ENCODE data around the gene TYW3. TPM values are rescaled to one million over a fixed set of nuclear protein-coding genes. Genes with fewer than 3 reads are reported as not detected.
A peak's percentile ranks its signal among the peaks of the same experiment; 100 is the strongest.
"Not testable (repeated sequence)": the region's sequence is repeated elsewhere in the genome, so short reads cannot be mapped to it uniquely, and the experiment has no call there.

The TYW3 gene
- total and polyA plus RNA-seq, 5 donors = 18.7 to 25.1 (median 23.5) TPM

GRCh38 chr1:74731399-74732052 lies 1.4 kb upstream of the TYW3 start:
- ATAC-seq (no peak), DNase-seq (no peak)
- intact Hi-C loops (cut with DNase I) = no loop called here
- no peak overlapping the region for H3K27ac ChIP-seq (ENCODE audit: low read length)
- 69% methylated on average over 11 of the region's 11 CpGs for WGBS
- no peaks in the 10 kb centered on the region for H3K9me3 ChIP-seq (ENCODE audit: control insufficient read depth, low read length)
- H3K4me3 ChIP-seq (ENCODE audit: low read length) = peak overlapping the region; percentile 26
- H3K27me3 ChIP-seq (ENCODE audit: control insufficient read depth, insufficient read depth) = no peaks in the 10 kb centered on the region
- H3K4me1 ChIP-seq (ENCODE audit: control insufficient read depth, insufficient read depth, low read length) = peaks cover 2% of the 10 kb centered on the region

- DNase-seq = peak; percentile 15 to 55 (median 48)
- 19% methylated on average over 17 of the region's 17 CpGs for WGBS
- intact Hi-C loops (cut with DNase I); H3K27me3 ChIP-seq (ENCODE audit: control insufficient read depth, insufficient read depth); H3K9me3 ChIP-seq (ENCODE audit: control insufficient read depth, low read length); H3K4me1 ChIP-seq (ENCODE audit: control insufficient read depth, insufficient read depth, low read length): not testable (repeated sequence)
- H3K4me3 ChIP-seq (ENCODE audit: low read length) = peak overlapping the region; percentile 79
- peak; percentile 45 to 53 for ATAC-seq
- H3K27ac ChIP-seq (ENCODE audit: low read length) = peak overlapping the region; percentile 92
These were observed 643 bp upstream of the TYW3 start for GRCh38 chr1:74732071-74732946.

- intact Hi-C loops (cut with DNase I) = no loop called here
- H3K9me3 ChIP-seq (ENCODE audit: control insufficient read depth, low read length) = no peaks in the 10 kb centered on the region
- H3K4me3 ChIP-seq (ENCODE audit: low read length) = peak overlapping the region; percentile 79
- H3K4me1 ChIP-seq (ENCODE audit: control insufficient read depth, insufficient read depth, low read length) = peaks cover 2% of the 10 kb centered on the region
- 21% methylated on average over 11 of the region's 11 CpGs for WGBS
- peak; percentile 71 to 79 for ATAC-seq
- DNase-seq = no peak
- H3K27ac ChIP-seq (ENCODE audit: low read length) = peak overlapping the region; percentile 92
- no peaks in the 10 kb centered on the region for H3K27me3 ChIP-seq (ENCODE audit: control insufficient read depth, insufficient read depth)
These were observed 892 bp downstream of the TYW3 start for GRCh38 chr1:74733604-74734484.

GRCh38 chr1:74737333-74737732 lies 4.4 kb downstream of the TYW3 start:
- intact Hi-C loops (cut with DNase I) = no loop called here
- DNase-seq (no peak), ATAC-seq (no peak)
- Histone ChIP-seq H3K27me3 (ENCODE audit: control insufficient read depth, insufficient read depth) (no peaks in the 10 kb centered on the region), H3K27ac (ENCODE audit: low read length) (no peak overlapping the region), H3K4me3 (ENCODE audit: low read length) (no peak overlapping the region), H3K9me3 (ENCODE audit: control insufficient read depth, low read length) (no peaks in the 10 kb centered on the region), H3K4me1 (ENCODE audit: control insufficient read depth, insufficient read depth, low read length) (no peaks in the 10 kb centered on the region)
- WGBS = 95% methylated on average over 4 of the region's 4 CpGs

GRCh38 chr1:74740307-74740980 lies 7.5 kb downstream of the TYW3 start:
- H3K4me3 ChIP-seq (ENCODE audit: low read length); H3K27me3 ChIP-seq (ENCODE audit: control insufficient read depth, insufficient read depth); intact Hi-C loops (cut with DNase I); H3K9me3 ChIP-seq (ENCODE audit: control insufficient read depth, low read length); DNase-seq; H3K27ac ChIP-seq (ENCODE audit: low read length); H3K4me1 ChIP-seq (ENCODE audit: control insufficient read depth, insufficient read depth, low read length); ATAC-seq: not testable (repeated sequence)
- 94% methylated on average over 13 of the region's 13 CpGs for WGBS

GRCh38 chr1:74745247-74745646 lies 12.3 kb downstream of the TYW3 start:
- DNase-seq; H3K4me3 ChIP-seq (ENCODE audit: low read length); H3K27me3 ChIP-seq (ENCODE audit: control insufficient read depth, insufficient read depth); H3K27ac ChIP-seq (ENCODE audit: low read length); ATAC-seq; H3K4me1 ChIP-seq (ENCODE audit: control insufficient read depth, insufficient read depth, low read length); intact Hi-C loops (cut with DNase I); H3K9me3 ChIP-seq (ENCODE audit: control insufficient read depth, low read length): not testable (repeated sequence)
- 97% methylated on average over 6 of the region's 6 CpGs for WGBS

- H3K27me3 ChIP-seq (ENCODE audit: control insufficient read depth, insufficient read depth) = no peaks in the 10 kb centered on the region
- ATAC-seq (no peak), DNase-seq (no peak)
- intact Hi-C loops (cut with DNase I) = no loop called here
- H3K27ac ChIP-seq (ENCODE audit: low read length) = no peak overlapping the region
- no peak overlapping the region for H3K4me3 ChIP-seq (ENCODE audit: low read length)
- no peaks in the 10 kb centered on the region for H3K9me3 ChIP-seq (ENCODE audit: control insufficient read depth, low read length)
- H3K4me1 ChIP-seq (ENCODE audit: control insufficient read depth, insufficient read depth, low read length) = no peaks in the 10 kb centered on the region
- 92% methylated on average over 1 of the region's 1 CpG for WGBS
These were observed 16.0 kb downstream of the TYW3 start for GRCh38 chr1:74748960-74749359.

- no peaks in the 10 kb centered on the region for H3K4me1 ChIP-seq (ENCODE audit: control insufficient read depth, insufficient read depth, low read length)
- no peak for ATAC-seq
- H3K4me3 ChIP-seq (ENCODE audit: low read length) = no peak overlapping the region
- H3K27ac ChIP-seq (ENCODE audit: low read length) = no peak overlapping the region
- 89% methylated on average over 2 of the region's 2 CpGs for WGBS
- H3K9me3 ChIP-seq (ENCODE audit: control insufficient read depth, low read length) = no peaks in the 10 kb centered on the region
- intact Hi-C loops (cut with DNase I) = no loop called here
- H3K27me3 ChIP-seq (ENCODE audit: control insufficient read depth, insufficient read depth) = no peaks in the 10 kb centered on the region
- no peak for DNase-seq
These were observed 20.2 kb downstream of the TYW3 start for GRCh38 chr1:74753104-74753503.

GRCh38 chr1:74755475-74755874 lies 22.5 kb downstream of the TYW3 start:
- no peak for ATAC-seq
- Histone ChIP-seq H3K4me3 (ENCODE audit: low read length) (no peak overlapping the region), H3K27ac (ENCODE audit: low read length) (no peak overlapping the region), H3K27me3 (ENCODE audit: control insufficient read depth, insufficient read depth) (no peaks in the 10 kb centered on the region), H3K9me3 (ENCODE audit: control insufficient read depth, low read length) (no peaks in the 10 kb centered on the region), H3K4me1 (ENCODE audit: control insufficient read depth, insufficient read depth, low read length) (no peaks in the 10 kb centered on the region)
- no peak for DNase-seq
- intact Hi-C loops (cut with DNase I) = no loop called here

- intact Hi-C loops (cut with DNase I); H3K27ac ChIP-seq (ENCODE audit: low read length); H3K9me3 ChIP-seq (ENCODE audit: control insufficient read depth, low read length); H3K27me3 ChIP-seq (ENCODE audit: control insufficient read depth, insufficient read depth); ATAC-seq; DNase-seq; H3K4me1 ChIP-seq (ENCODE audit: control insufficient read depth, insufficient read depth, low read length); H3K4me3 ChIP-seq (ENCODE audit: low read length): not testable (repeated sequence)
- 97% methylated on average over 2 of the region's 2 CpGs for WGBS
These were observed 23.7 kb downstream of the TYW3 start for GRCh38 chr1:74756650-74757049.
